Measurements from ENCODE around the gene MND1. TPM values are rescaled to one million over a fixed set of nuclear protein-coding genes. Genes with fewer than 3 reads are reported as not detected.

Gene MND1
- total and polyA plus RNA-seq, 10 donors = 0.76 to 10.9 (median 2.3) TPM

- no peaks in the 10 kb centered on the region for H3K4me1 ChIP-seq
- H3K9me3 ChIP-seq = peaks cover 0 to 19% (median 12%) of the 10 kb centered on the region in 8 donors
- 93 to 97% (median 93%) methylated on average over 8 of the region's 8 CpGs for WGBS, 5 donors
- TF ChIP-seq POLR2AphosphoS5 (IDR thresholded peaks at IDR 0.05) (no peak), POLR2A (IDR thresholded peaks at IDR 0.05) (no peak), CTCF (IDR thresholded peaks at IDR 0.05 in 8 of 11, conservative IDR thresholded peaks at IDR 0.05 in 3 of 11) (no peak)
- H3K27ac ChIP-seq = no peak overlapping the region
- intact Hi-C loops (cut with DNase I; ENCODE audit: low total_unique reads) = no loop called here
- DNase-seq = no peak
- peaks cover 0 to 56% (median 17%) of the 10 kb centered on the region in 6 donors for H3K36me3 ChIP-seq
- H3K4me3 ChIP-seq = no peak overlapping the region
- no peaks in the 10 kb centered on the region for H3K27me3 ChIP-seq (replicated peaks in 1 of 7)
Observed at GRCh38 chr4:153297116-153297515, 47.4 kb upstream of the MND1 start.

- H3K36me3 ChIP-seq = no peaks in the 10 kb centered on the region
- no peaks in the 10 kb centered on the region for H3K9me3 ChIP-seq
- TF ChIP-seq POLR2A (IDR thresholded peaks at IDR 0.05) (no peak), POLR2AphosphoS5 (IDR thresholded peaks at IDR 0.05) (no peak), CTCF (IDR thresholded peaks at IDR 0.05 in 8 of 11, conservative IDR thresholded peaks at IDR 0.05 in 3 of 11) (no peak)
- H3K27me3 ChIP-seq (replicated peaks in 1 of 7) = no peaks in the 10 kb centered on the region
- DNase-seq = no peak
- H3K27ac ChIP-seq = no peak overlapping the region
- 87 to 93% (median 89%) methylated on average over 1 of the region's 1 CpG for WGBS, 5 donors
- H3K4me3 ChIP-seq = no peak overlapping the region
- H3K4me1 ChIP-seq = no peaks in the 10 kb centered on the region
- intact Hi-C loops (cut with DNase I; ENCODE audit: low total_unique reads) = loop anchor here (10.0 kb wide), 1 partner anchor 86 kb away; no protein-coding TSS in a partner anchor
Observed at GRCh38 chr4:153310793-153311192, 33.7 kb upstream of the MND1 start.

- intact Hi-C loops (cut with DNase I; ENCODE audit: low total_unique reads) = loop anchor here (10.0 kb wide), 1 partner anchor 90 kb away; no protein-coding TSS in a partner anchor
- TF ChIP-seq POLR2A (IDR thresholded peaks at IDR 0.05) = no peak
- TF ChIP-seq CTCF (IDR thresholded peaks at IDR 0.05 in 8 of 11, conservative IDR thresholded peaks at IDR 0.05 in 3 of 11) = no peak
- TF ChIP-seq POLR2AphosphoS5 (IDR thresholded peaks at IDR 0.05) = no peak
Observed at GRCh38 chr4:153314915-153315314, 29.6 kb upstream of the MND1 start.

GRCh38 chr4:153318696-153319320, 25.7 kb upstream of the MND1 start:
- DNase-seq = no peak
- WGBS, 5 donors = 76 to 86% (median 83%) methylated on average over 2 of the region's 2 CpGs
- H3K27me3 ChIP-seq (replicated peaks in 1 of 7) = no peaks in the 10 kb centered on the region
- H3K4me1 ChIP-seq = no peaks in the 10 kb centered on the region
- intact Hi-C loops (cut with DNase I; ENCODE audit: low total_unique reads) = loop anchor here (2.0 to 10.0 kb wide), 2 partner anchors 94 to 176 kb away; no protein-coding TSS in a partner anchor
- no peaks in the 10 kb centered on the region for H3K9me3 ChIP-seq
- H3K4me3 ChIP-seq = no peak overlapping the region
- H3K36me3 ChIP-seq = peaks cover 0 to 29% (median 0%) of the 10 kb centered on the region in 6 donors
- no peak overlapping the region for H3K27ac ChIP-seq
- TF ChIP-seq POLR2AphosphoS5 (IDR thresholded peaks at IDR 0.05) = no peak
- no peak for TF ChIP-seq POLR2A (IDR thresholded peaks at IDR 0.05)
- TF ChIP-seq CTCF (IDR thresholded peaks at IDR 0.05 in 8 of 11, conservative IDR thresholded peaks at IDR 0.05 in 3 of 11) = peak in 10 of 11 experiments; percentile 19 to 71 (median 58)

More at GRCh38 chr4:153314915-153315314, 29.6 kb upstream of the MND1 start:
- Histone ChIP-seq H3K4me3 (no peak overlapping the region), H3K4me1 (no peaks in the 10 kb centered on the region), H3K27ac (no peak overlapping the region), H3K9me3 (no peaks in the 10 kb centered on the region), H3K36me3 (peaks cover 0 to 10% (median 0%) of the 10 kb centered on the region in 6 donors), H3K27me3 (replicated peaks in 1 of 7) (no peaks in the 10 kb centered on the region)
- WGBS, 5 donors = 88 to 100% (median 91%) methylated on average over 1 of the region's 1 CpG
- DNase-seq = no peak
